GM18498 (cell line): Measurements from ENCODE around the gene NGLY1.

ENCODE experiments used
- ATAC-seq: cut with Tn5 transposase; IDR thresholded peaks from one replicate; pipeline ENCODE4 v1.9.1; 2021; ENCODE audit warnings: mild to moderate bottlenecking, moderate library complexity; ENCODE audit not compliant: unreplicated experiment

The NGLY1 gene

DNA sequence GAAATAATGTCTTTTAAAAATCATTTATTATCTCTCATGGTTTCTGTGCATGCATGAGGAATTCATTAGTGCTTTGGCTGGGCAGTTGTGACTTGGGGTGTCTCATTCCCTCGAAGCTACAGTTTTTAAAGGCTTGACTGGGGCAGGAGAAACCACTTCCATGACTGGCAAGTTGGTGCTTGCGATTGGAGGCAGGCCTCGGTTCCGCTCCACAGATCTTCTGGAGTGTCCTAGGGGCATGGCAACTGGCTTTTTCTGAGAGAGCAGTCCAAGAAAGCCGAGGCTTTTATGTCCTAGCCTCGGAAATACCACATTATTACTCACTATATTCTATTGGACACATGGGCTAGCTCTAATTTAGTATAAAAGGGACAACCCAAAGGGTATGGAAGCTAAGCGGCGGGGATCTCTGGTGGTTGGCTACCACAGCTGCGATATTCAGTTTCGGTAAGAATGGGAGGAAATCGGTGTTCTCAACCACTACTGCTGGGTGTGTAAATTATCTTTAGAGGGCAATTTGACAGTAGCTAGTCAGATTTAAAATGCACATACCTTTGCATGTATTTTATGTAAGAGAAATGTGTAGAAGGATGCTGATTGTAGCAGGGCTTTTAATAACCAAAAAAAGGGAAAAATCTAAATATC lies 69.8 kb downstream of the NGLY1 start:
- ATAC-seq: no peak

DNA sequence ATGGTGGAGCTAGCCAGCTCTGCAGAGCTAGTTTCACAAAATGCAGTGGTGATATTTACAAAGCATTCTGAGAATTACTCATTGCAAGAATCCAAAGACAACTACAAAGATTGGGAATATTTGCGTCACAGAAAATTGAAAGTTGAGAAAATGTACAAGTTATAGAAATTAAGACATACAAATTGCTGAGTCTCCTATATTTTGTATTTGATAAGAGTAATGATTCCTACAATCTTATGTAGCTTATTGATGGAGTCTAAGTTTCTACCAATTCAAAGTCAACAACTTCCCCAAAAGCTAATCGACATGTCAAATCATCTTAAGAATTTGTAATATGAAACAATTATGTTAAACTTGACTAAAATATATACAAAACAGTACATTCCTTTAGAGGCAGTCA lies 72.2 kb downstream of the NGLY1 start:
- ATAC-seq: no peak

DNA sequence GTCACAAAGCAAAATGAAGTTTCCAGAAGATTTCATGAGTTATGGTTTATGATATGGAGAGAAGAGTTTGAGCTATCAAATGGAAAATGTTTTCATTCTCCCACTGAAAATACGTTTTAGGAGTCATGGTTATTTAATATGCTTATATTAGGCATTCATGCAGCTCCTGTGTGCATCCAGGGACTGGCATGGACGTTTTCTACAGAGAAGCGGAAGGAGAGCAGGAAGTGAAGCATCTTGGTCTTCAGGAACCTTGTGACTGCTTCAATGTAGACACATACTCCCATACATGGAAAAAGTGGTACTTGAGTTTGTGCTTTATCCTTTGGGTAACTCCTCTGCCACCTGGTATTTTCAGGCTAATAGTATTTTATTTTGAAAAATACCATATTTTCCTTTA lies 75.2 kb downstream of the NGLY1 start:
- no peak for ATAC-seq

DNA sequence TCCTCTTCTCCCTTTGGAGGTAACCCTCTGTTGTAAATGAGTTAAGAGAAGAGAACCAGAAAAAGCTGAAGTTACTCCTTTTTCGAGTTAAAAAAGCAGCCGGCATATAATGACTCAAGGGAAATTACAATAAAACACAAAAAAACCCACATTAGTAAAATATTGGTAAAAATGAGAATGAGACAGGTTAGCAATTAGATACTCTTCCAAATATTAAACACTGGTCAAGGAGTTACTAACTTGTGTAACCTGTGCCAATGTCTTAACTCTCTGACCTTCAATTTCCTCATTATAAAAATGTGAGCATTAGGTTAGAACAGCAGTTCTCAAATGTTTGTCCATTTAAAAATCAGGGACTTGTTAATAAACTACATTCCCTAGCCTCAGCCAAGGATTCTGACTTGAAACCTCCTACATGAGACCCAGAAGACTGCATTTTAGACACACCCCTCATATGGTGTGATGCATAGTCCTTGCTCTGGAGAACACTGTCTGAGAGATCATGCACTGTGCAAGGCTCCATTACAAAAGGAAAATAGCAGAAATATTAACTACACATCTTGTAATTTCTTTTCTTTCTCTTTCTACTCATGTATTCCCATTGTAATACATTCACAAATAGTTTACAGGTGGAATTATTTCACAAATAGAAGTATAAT lies 75.8 kb downstream of the NGLY1 start:
- ATAC-seq: no peak

DNA sequence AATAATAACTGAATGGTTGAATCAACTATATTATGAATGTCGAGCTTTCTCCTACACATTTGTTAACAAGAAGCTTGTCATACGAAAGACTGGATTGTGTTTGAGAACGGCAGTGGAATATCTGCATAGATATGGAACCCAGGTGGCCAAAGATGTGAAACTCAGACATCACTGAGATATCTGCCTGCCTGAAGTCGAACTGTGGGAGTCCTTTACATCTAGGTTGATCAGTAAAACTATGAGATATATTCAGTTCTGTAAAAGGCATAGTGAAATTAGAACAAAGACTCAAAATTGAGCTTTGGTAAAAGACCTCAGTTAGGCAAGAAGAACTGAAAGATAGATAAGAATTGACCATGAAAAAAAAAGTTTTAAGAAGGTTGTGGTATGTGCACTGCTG lies 77.0 kb downstream of the NGLY1 start:
- no peak for ATAC-seq

DNA sequence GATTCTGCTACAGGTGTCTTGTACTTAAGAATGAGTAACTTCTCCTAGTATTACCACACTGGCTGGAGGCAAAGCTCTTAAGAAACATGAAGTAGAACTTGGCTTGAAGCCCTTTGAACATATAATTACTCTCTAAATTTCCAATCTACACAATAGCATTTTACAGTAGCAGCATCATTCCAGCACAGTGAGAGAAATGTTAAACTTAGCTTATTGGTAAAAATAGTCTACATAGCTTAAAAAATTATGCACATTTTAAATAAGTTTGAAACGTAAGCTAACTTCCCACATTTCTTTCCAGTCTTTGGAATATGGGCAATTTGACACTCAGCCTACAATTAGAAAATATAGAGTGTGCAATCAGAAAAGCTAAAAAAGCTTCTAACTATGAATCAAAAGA lies 85.7 kb downstream of the NGLY1 start:
- ATAC-seq: no peak

DNA sequence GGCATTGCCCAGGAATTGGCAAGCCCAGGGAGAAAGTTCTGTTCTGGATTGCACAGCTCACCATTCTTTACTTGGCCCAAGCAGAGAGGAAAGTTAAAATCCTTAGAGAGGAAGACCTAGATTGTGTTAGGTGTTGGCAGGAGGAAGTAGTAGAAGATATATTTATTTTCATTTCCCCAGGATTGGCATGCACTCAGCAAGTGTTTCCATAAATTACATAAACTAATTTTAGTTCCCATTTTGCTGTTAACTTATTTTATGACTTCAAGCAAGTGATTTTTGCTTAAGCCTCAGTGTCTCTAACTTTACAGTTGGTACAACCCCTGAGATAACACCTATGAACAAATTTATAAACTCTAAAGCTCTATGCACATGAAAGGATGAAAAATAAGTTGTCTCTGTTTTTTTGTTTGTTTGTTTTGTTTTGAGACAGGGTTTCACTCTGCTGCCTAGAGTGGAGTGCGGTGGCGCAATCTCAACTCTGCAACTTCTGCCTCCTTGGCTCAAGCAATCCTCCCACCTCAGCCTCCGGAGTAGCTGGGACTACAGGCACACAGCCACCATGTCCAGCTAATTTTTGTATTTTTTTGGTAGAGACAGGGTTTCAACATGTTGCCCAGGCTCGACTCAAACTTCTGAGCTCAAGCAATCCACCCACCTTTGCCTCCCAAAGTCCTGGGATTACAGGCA lies 87.4 kb downstream of the NGLY1 start:
- no peak for ATAC-seq

DNA sequence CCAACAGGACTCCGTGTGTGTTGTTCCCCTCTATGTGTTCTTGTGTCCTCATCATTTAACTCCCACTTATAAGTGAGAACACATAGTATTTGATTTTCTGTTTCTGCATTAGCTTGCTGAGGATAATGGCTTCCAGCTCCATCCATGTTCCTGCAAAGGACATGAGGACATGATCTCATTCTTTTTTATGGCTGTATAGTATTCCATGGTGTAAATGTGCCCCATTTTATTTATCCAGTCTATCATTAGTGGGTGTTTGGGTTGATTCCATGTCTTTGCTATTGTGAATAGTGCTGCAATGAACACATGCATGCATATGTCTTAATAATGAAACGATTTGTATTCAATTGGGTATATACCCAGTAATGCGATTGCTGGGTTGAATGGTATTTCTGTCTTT lies 90.0 kb downstream of the NGLY1 start:
- ATAC-seq: no peak

DNA sequence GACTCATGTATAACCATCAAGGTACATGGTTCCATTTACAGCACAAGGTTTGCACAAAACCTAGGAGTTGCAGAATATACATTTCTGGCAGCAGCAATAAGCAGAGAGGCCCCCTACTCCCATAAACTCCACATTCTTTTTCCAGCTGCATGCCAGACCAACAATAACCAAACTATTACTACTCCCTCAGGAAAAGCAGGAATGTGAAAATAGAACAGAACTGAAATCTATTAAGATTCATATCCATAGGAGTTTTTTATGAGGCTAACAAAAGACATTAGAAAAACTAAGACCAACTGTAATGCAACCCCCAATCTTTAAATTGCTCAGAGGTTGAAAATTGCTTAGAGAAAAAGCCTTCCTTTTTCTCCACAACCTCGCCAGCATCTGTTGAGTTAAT lies 90.9 kb downstream of the NGLY1 start:
- ATAC-seq: no peak

DNA sequence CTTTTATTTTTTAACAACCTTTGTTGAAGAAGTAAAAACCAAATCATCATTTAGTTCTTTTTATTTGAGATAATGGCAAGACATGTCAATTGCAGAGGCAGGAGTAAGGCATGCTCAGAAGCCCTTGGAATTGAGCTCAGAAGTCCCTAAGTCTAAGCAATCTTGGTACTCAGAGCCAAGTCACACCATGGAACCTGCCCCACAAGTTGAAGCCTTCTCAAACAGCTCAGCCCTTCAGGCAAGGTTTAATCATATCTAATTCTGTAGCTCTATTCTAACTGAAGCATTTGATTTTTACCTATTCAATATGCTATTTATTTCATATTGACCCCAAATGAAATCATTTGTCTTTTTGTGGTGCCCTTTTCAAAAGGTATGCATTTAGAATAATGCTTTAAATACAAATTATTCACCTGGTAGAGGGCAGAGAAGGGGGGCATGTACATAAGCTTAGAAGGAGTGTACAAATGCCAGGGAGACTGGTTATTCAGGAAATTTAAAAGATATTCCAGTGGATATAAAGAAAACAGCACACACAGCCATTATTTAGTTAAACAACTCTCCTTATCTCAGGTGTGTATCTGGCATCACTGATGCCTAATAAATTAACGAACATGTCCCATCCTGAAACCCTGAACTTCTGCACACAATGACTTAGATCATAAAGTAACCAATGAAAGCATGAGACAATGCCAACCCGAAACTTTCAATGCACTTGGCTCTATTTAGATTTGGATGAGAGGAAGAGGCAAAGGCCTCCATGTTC lies 92.3 kb downstream of the NGLY1 start:
- no peak for ATAC-seq

DNA sequence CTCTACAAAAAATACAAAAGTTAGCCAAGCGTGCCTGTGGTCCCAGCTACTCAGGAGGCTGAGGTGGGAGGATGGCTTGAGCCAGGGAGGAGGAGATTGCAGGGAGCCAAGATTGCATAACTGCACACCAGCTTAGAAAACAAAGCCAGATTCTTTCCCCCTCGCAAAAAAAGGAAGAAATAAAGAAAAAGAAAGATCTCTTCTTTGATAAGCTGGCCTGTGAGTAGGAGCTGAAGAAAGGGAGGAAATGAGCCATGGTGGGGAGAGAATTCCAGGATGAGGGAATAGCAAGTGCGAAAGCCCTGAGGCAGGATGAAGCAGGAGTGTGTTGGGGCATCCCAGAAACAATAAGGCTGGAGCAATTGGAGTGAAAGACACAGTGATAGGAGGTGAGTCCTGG lies 94.0 kb downstream of the NGLY1 start:
- no peak for ATAC-seq

DNA sequence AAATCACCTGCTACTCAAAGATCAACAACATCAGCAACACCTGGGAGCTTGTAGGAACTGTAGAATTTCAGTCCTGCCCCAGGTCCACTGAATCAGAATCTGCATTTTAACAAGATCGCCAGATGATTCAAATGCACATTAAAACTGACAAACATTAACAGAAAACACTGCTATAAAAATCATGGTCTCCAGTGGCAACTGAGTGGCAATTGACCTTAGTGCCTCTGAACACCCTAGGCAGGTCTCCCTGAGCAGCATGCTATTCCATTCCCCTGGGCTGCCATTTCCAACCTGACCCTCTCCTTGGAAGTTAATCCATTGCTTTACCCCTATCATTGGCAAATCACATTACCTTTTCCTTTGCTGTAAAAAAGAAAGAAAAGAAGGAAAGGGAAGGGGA lies 95.5 kb downstream of the NGLY1 start:
- ATAC-seq: no peak

DNA sequence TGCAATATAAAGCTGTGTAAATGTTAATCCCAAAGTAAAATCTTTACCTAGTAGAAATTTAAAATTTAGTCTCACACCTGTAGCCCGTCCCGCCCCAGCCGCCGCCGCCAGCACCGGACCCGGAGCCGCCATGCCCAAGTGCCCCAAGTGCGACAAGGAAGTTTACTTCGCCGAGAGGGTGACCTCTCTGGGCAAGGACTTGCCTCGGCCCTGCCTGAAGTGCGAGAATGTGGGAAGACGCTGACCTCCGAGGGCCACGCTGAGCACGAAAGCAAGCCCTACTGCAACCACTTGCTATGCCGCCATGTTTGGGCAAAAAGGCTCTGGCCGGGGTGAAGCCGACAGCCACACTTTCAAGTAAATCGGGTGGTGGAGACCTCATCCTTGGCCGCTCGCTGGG lies 96.5 kb downstream of the NGLY1 start:
- ATAC-seq: no peak

DNA sequence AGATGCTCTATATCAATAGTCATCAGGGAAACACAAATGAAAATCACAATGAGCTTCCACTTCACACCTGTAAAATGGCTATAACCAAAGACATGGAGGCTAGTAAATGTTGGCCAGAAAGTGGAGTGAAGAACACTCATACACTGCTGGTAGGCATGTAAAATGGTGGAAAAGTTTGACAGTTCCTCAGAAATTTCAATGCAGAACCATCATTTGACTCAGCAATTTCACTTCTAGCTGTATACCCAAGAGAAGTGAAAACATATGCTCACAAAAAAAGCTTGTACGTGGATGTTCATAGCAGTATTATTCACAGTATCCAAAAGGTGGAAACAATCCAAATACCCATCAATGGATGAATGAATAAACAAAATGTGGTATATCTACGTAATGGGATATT lies 99.4 kb downstream of the NGLY1 start:
- no peak for ATAC-seq

DNA sequence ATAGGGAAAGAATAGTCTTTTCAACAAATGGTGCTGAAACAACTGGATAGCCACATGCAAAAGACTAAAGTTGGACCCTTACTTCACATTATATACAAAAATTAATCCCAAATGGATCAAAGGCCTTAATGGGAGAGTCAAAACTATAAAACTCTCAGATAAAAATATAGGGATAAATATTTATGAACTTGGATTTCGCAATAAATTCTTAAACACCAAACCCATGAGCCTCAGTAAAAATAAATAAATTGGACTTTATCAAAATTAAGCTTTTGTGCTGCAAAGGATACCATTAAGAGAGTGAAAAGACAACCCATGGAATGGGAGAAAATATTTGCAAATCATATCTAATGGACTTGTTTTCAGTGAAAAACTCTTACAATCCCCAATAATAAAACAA lies 99.8 kb downstream of the NGLY1 start:
- no peak for ATAC-seq

DNA sequence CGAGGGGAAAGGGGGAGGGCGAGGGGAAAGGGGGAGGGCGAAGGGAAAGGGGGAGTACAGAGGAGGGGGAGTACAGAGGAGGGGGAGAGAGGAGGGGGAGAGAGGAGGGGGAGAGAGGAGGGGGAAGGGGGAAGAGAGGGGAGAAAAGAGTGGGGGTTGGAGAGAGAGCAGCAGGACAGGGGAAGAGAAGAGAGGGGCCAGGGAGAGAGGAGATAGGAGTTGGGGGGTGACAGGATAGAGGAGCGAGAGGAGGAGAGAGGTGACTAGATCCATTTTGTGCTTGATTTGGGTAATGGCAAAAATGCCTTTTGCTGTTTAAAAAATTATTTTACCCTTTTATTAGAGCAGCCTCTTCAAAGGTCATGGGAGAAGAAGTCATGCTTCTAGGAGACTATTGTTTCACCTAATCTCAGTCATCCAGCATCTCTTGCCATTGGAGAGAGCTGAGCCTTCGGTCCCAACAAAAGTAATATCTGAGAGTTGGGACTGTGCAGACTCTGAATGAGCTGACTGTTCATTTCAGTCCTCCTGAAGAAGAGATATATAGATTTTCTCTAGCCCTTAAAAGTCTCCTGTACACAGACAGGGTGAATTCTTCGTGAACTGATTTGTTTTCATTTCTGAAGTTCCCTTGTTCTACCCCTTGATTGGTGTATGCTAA lies 103.5 kb downstream of the NGLY1 start:
- ATAC-seq: no peak

DNA sequence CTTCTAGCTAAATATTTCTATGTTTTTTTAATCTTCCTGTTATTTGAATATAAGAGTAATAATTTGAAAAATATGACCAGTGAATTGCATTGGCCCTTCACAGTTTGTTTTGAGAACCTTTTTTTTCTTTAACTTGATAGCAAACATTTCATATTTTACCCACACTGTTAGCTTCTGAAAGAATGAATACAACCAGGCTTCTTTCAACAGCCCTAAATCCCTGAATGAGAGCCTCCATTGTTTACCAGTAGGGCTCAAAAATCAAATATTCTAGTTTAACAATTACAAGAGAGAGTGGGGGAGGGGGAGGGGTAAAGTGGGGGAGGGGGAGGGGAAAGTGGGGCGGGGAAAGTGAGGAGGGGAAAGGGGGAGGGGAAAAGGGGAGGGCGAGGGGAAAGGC lies 104.1 kb downstream of the NGLY1 start:
- no peak for ATAC-seq

DNA sequence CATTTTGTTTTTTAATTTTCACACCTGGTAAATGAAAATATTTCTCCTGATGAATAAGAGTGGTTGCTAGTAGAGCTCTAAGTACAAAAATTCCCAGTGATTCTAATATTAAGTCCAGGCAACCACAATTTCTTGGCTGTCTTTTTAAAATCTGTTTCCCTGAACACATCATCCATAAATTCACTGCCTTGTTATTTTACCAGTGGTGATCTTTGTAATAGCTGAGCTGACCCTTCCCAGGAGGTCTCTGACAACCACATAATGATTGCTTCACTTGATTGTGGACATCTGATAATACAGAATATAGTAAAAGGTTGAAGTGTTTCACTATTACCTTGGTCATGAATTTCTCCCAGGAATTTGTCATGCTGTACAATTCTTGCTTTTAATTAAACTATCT lies 104.7 kb downstream of the NGLY1 start:
- ATAC-seq: no peak

DNA sequence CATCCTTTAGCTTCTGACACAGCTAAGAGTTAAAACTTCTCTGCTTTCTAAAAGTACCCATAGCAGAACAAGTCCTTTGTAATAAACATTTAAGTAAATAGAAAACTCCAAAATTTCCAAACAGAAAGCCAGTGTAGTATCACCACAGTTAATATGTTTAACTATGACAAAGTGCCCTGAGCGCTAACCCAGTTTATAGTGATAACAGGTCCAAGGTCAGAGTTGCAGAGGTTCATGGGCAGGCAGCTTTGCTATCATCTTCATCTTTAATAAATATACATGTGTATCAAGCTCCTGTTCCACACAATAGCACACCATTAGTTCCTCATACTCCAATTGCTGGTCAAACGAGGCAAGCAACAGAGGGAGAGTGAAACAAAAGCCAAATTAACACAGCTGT lies 106.1 kb downstream of the NGLY1 start:
- no peak for ATAC-seq

DNA sequence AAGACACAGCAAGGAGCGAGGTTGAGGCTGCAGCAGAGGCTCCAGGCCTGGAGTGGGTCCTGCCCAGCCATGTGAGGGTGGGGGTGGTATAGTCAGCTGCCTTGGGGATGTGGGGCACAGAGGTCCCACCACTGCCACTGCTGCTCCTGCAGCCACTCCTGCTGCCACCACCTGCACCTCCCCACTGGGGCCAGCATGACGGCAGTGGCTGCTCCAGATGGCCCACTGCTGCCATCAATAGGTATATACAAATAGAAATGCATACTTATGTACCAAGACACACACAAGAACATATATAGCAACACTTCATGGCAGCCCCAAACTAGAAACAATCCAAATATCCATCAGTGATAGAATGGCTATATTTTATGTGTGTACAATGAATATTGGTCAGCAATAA lies 108.6 kb downstream of the NGLY1 start:
- no peak for ATAC-seq

DNA sequence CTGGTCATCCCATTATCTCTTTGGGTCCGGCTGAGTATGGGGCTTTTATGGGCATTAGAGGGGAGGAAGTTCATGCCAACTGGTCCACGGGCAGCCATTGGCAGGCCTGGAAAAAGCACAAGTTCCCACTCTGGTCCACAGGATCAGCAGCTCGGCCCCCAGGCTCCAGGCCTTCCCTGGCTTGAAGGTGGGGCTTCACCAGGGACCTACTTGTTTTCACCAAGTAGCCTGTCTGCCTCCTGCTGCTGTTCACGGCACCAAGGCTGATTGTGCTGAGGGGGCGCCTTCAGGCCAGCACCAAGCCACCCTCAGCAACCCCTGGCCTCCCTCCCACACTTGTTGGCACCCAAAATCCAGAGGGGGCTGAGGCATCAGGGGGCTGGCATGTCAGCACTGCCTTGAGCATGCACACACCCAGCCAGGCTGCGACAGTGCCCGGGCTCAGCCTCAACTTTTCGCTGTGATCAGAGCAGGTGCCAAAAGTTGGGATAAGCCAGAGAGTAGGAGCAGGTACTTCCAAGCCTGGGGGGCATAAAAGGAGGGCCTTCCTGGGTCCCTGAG lies 109.4 kb downstream of the NGLY1 start:
- no peak for ATAC-seq
